HS-5 (cell line): ENCODE results near the gene ATP1A3.
"Not testable (repeated sequence)": the region's sequence is repeated elsewhere in the genome, so short reads cannot be mapped to it uniquely, and the experiment has no call there.

Source experiments
- DNase-seq: peaks from one replicate; pipeline ENCODE4 v3.0.0-alpha.2; 2012; ENCODE audit warnings: low read depth

The ATP1A3 gene

DNA sequence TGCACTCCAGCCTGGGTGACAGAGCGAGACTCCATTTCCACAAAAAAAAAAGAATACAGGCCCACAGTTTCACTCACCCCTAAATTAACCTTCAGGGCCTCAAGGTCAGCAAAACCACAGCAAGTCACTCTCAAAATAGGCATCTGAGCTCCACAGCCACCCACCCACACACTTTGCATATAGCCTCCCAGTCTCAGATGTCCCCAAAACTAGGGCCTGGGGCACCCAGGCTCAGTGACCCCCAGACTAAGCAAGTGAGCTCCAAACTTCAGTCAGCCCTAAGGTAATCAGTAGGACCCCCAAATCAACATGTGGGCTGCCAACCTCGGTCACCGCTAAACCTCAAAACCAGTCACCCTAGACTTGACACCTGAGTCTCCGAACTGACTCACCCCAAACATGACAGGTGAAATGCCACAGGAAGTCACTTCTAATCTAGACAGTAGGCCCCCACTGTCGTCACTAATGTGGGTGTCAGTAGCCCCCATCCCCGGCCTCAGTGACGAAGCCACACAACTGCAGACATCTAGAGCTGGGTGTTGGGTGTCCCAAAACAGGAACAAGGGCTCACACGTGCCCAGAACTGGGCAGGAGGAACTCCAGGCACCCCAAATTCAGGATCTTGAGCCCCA is 48.8 kb downstream of the ATP1A3 start:
- no peak for DNase-seq

DNA sequence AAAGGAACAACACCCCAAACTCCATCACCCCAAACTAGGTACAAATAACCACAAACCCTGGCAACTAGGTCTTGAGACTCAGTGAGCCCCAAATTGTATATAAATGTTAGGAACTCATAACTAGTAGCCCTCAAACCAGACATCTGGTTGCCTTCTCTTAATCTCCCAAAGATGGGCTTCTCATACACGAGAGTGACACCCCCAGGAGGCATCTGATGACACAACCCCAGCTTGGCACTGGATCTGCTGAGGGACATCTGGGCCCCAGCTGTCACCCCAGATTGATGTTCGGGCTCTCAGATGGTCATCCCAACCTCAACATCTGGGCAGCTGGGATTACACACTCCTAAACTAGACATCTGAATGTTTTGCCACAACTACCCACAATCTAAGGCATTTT is 49.7 kb downstream of the ATP1A3 start:
- no peak for DNase-seq

DNA sequence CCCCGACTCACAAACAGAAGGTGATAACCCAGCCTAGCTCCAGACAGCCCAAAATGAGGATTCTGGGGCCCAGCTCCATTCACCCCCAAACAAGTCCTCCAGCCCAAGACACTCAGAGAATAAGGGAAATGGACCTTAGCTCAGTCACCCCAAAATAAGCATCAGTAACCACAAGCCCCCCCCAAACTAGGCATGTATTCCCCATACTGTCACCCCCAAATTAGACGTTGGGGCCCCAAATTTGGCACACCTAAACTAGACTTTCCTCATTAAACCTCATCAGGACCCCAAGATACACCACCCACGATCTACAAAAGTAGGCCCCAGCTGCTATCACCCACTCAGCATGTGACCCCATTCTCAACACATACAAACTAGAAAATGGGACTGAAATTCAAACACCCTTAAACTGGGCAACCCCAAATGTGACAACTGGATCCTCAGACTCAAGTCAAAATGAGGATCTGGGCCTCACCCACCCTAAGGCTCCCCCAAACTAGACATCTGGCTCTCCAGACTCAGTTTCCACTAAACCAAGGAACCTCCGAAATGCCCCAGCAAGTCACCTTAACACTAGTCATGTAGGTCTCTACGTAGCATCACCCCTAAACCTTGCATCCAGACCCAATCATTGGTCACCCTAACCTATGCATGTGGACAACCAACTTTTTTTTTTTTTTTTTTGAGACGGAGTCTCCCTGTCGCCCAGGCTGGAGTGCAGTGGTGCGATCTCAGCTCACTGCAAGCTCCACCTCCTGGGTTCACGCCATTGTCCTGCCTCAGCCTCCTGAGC is 52.4 kb downstream of the ATP1A3 start:
- no peak for DNase-seq

DNA sequence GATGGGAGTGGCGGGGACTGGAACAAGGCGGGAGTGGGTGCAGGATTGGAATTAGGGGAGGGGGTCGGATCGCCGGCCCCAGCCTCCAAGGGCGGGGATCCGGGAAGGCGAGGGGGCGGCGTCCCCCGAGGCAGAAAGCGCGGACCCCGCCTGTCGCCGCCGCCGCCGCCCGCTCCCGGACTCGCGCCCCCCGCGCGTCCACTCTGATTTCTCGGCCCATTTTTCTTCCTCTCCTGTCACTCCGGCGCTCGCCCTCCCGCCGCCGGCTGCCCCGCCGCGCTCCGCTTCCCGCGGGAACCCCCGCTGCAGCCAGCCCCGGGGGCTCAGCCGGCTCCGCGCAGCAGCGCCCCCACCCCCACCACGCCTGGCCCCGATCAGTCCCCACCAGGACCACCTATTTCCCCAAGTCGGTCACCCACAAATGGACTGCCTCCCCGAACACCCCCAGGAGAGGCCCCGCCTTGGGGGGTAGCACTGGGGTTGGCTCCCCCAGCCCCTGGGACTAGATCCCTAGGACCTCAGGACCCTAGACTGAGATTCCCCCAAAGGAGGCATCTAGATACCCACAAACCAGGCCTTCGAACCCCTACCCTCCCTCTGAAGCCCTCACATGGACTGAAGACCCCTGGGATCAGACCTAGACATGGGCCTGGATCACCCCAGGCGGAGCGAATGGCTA is 53.2 kb downstream of the ATP1A3 start:
- no peak for DNase-seq

DNA sequence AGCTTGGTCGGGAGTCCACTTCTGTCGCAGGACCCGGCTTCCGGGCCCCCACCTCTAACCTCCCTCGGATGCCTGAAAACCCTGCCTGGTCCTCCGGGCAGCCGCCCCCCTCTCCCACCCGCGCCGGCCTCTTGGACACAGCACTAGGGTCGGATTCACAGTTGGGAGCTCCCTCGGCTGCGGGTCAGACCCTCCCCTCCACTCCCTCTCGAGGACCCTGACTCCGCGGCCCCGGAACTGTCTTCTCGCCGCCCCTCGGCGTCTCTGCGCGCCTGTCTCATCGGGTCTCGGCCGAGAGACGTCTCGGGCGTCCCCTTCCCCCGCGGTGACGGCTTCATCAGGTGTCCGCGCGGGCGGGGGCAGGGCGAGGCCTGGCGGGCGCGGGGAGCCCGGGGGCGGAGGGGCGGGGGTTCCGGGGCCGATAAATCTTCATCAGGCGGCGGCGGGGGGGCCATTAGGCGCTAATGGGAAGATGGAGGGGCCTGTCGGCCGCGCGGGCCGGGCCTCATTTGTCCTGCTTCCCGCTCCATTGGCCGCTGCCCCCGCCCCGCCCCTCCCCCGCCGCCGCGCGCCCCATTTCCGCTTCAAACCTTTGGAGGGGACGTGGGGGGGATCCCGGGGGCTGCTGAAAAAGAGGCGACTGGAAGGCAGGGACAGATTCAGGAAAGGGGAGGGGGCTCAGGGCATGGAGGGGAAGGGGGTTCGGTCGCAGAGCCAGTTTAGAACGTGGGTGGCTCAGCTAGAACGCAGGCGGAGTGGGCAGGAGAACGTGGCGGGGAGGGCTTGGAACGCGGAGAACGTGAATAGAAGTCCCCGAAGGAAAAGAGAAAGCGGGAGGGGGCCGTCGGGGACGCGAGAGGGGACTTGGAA is 53.9 kb downstream of the ATP1A3 start:
- DNase-seq: no peak

DNA sequence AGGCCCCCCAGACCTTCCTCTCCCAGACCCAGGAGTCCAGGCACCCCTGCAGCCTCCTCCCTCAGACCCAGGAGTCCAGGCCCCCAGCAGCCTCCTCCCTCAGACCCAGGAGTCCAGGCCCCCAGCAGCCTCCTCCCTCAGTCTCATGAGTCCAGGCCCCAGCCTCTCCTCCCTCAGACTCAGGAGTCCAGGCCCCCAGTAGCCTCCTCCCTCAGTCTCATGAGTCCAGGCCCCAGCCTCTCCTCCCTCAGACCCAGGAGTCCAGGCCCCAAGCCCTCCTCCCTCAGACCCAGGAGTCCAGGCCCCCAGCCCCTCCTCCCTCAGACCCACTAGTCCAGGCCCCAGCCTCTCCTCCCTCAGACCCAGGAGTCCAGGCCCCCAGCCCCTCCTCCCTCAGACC is 54.8 kb downstream of the ATP1A3 start:
- DNase-seq: not testable (repeated sequence)

DNA sequence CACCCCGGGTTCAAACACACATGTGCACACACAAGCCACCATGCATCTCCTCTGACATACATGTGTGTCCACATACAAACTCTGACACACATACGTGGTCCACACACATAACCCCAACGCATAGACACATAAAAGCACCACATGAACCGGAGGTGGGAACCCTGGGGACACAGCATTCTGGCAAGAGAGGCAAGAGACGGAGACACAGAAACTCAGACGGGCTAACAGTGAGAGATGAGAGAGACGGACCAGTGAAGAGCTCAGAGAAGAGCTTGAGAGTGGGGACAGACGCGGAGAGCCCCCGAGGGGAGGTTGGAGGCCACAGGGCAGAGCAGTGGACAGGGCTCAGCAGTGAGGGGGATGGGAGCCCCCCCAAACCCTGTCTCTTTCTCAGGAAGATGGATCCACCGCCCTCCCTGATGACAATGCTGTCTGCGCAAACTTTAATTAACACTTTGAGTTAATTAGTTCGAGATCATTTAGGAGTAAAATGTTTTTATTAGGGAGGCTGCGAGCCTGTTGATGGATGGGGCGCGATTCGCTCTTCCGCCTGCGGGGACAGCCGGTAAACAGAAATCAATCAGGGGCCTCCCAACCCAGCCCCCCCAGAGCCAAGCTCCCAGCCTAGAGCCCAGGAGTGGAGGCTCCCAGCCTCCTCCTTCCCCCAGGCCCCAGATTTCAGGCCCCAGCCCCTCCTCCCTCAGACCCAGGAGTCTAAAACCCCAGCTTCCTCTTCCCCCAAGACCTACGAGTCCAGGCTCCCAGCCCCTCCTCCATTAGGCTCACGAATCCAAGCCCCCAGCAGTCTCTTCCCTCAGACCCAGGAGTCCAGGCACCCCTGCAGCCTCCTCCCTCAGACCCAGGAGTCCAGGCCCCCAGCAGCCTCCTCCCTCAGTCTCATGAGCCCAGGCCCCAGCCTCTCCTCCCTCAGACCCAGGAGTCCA is 56.2 kb downstream of the ATP1A3 start:
- no peak for DNase-seq

DNA sequence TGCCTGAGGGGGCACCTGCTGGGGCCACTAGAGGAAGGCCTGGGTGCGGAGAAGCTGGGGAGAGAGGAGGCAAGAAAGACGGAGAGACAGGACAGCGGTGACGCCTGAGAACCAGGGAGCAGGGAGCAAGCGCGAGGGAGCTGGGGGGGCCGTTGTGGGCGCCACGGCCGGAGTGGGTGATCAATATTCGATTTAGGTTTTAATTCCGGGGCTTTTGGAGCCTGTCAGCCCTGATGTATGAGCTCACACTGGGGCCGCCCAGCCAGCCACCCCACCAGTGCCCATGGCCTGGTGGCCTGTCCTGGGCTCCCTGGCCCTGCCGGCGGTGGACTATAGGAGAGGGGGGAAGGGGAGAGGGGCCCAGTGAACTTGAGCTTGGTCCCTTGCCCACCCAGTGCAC is 57.1 kb downstream of the ATP1A3 start:
- no peak for DNase-seq

DNA sequence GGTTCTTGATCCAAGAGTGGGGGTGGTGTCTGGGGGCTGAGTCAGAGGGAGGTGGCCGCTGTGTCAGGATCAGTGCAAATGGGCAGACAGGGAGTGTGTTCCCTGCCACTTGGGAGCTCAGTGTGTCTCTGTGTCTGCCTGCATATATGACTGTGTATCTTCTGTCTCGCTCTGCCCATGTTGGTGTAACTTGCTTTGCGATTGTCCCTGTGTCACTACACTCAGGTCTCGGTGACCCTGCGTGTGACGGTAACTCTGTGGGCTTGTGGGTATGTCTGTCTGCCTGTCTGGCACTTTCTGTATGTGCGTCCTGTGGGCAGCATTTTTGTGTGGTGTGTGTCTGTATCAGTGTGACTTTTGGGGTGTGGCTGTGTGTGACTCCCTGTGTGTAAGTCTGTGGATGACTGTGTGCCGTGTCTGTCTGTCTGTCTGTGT is 57.6 kb downstream of the ATP1A3 start:
- DNase-seq: no peak

DNA sequence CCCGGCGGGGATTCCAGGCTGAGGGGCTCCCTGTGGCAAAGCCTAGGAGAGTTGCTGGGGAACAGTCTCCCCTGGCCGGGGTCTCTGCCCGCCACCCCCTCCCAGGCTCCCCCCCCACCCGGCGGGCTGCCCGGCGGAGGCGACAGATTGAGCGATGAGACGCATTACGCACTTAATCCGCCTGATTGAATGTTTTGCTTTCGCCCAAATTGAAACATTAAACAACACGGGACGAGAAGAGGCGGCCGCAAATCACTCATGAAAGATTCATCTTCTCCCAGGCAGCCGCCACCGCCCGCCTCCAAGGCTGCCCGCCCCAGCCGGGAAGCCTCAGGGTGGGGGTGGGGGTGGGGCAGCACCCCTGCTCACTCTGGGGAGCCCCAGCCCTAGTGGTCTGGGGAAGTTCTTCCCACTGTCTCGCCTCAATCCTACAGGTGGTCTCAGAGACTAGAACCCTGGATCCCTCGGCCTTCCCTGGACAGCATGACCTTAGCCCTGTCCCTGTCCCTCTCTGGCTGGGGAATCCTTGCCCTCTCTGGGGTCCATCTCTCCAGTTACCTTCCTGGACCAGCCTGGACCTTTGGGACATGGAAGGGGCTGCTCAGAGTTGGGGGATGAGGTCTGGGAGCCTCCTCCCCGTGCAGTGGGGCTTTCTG is 58.1 kb downstream of the ATP1A3 start:
- no peak for DNase-seq

DNA sequence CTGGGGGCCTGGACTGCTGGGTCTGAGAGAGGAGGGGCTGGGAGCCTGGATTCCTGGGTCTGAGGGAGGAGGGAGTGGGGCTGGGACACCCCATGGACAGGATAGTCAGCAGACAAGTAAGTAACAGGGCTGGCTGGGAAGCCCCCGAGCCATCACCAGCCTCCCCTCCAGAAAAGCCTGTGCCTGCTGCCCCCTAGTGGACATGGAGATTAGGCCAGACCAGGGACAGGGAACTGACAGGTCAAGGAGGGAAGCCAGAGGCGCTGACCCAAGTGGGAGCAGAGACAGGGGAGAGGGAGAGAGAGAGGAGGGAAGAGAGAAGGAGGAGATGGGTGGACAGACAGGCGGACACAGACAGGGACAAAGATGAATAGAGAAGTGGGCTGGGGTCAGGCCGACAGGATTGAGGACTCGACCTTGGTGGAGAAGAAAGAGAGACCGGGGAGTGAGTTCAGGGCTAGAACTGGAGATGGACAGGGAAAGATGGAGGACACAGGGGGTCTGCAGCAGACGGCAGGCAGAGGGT is 59.1 kb downstream of the ATP1A3 start:
- DNase-seq: no peak

DNA sequence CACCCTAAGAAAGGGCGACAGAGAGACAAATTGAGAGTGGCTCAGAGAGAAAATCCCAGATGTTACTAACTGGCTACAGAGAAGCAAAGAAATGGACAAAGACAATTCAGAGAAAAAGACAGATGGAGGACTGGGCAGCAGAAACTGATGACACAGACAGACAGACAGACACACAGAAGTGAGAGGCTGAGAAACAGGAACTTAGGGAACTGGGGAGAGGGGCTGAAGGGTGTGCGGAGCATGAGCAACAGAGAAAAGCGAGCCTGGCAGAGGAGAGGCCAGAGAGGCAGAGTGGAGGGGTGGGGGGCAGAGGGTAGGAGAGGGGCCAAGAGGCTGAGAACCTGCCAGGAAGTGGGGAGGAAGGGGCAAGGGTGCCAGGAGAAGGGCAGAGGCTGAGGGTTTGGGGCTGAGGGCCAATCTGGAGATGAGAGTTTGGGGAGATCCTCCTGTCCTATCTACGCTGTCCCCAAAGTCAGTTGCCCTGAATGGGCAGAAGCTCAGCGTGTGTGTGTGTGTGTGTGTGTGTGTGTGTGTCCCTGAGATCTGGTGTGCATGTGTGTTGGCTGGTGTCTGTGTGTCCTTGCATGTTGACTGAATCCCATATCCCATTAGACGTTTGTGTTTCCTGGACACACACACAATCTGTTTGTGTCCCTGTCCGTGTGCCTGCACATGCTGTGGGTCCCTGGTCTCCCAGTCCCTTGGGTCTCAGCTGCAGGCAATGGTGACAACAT is 60.2 kb downstream of the ATP1A3 start:
- no peak for DNase-seq

DNA sequence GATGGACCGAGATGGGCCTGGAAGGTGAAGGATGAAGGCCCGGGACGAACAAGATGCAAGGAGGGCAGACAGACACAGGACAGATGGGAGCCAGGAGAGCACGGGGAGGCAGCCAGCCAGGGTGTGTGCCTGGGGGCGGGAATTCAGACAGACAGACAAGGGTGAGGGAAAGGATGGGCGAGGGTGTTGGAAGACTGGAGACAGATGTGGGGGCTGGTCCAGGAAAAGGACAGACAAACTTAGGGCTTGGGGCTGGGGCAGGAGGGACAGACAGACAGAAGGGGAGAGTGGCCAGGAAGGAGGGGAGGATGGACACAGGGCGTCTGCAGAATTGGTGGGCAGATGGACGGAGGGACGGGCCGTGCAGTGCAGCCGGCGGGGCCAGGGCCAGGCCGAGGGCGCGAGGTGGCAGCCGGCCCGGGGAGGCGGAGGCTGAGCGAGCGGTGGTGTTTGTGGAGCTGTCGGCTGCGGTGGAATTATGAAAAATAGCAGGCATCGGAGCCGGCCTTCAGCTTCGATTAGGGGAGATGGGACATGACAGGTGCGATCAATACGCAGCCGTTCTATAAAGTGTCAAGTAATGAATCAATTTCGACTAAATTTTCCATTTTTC is 61.2 kb downstream of the ATP1A3 start:
- no peak for DNase-seq

DNA sequence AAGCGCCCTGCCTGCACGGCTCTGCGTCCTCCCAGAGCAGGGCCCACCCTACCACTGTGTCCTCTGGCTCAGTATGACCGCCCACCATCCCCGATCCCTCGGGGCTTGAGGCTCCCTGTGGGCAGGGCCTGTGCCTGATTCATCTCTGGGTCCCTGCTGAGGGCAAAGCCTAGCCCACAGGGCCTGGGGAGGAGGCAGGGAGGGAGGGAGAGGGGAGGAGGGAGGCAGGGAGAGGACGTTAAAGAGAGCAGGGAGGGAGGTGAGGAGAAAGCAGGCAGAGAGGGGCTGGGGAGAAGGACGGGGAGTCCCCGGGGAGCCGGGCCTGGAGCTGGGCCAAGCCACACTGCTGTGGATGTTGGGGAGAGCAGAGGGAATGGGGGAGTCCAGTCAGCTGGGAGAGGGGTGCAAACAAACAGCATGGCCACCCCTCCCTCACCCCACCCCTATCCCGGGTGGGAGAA is 61.7 kb downstream of the ATP1A3 start:
- no peak for DNase-seq

DNA sequence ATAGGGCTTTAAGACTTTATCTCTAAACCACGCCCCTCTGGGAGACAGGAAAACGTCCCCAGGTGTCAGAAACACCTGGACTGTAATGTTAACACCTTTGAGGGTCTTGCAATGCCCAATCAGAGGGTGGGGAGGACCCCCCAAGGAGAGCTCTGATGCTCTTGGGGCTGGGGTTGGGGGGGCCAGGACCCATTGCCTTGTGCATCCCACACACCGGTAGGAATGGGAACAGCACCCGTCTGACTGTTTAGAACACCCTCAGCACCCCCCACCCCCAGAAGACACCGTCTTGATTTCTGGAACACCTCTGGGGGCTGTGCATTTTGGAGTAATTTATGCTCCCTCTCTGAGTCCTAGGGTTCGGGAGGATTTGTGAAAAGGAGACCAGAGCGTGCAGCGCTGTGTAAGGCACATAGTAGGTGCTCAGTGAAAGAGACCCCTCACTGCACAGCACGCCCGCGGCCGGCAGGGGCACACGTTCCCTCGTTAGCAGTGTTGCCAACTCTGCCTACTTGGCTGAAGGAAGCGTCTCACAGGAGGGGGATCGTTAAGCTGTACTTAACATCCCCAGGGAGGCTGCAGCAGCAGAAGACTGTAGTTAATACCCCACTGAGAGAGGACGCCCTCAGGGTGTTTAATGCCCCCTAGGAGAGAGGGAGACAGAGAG is 63.0 kb downstream of the ATP1A3 start:
- DNase-seq: no peak

DNA sequence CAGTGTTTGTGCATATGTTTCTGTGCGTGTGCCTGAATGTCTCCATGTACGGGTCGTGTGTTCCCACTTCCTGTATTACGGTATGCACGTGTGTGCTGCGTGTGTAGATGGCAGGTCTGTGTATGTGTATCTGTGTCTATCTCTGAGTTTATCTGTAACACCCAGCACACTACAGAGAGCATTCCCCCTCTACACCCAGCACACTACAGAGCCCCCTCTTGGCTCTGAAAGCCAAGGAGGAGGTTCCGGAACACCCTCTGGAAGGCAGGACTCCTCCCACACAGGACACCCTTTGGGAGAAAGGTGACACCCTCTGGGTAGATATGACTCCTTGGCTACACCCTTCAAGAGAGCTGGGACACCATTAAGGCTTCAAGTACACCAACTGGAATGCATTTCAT is 63.7 kb downstream of the ATP1A3 start:
- no peak for DNase-seq

DNA sequence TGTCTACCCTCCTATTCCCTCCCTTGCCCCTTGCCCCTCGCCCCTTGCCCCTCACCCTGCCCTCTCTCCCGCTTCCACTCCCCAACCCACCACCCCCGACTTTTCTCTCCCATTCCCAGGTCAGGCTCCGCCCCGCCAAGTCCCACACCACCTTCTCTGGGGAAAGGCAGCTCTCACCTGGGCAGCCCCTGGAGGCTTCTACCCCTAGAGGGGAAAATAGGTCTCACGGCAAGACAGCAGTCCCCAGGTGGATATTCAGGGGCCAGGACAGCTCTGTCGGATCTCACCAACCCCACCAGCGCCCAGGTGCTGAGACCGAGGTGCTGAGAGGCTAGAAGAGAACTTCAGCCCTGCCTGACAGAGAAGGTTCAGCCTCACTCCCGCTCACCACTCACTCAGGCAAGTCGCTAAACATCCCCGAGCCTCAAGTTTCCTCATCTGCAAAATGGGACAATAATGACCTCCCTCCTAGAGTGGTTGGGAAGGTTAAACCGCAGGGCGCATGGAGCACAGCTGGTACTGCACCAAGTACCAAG is 64.4 kb downstream of the ATP1A3 start:
- no peak for DNase-seq
